ENCODE data around the gene SIGLEC1.

DNA sequence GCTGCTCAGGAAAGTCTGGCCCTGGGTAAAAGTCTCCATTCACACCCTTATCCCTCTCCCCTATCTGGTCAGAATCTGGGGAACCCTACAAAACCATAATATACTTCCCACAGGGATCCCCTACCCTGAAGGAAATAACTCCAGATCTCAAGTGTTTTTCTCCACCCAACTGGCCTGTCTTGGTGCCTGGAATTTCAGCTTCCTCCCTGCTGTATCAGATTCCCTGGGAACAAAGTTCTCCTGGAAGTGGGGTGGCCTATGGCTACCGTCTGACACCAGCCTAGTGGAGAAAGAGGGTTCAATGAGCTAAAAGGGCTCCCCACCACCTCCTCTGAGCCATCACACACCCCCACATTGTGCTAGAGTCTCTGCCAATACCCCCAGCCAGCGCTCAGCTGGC lies 35.1 kb upstream of the SIGLEC1 start:
- no peak for TF ChIP-seq GATA2 (IDR thresholded peaks at IDR 0.05; ENCODE audit: low read depth, low read length)
- no peak for TF ChIP-seq GATA3 (IDR thresholded peaks at IDR 0.05; ENCODE audit: low read depth, low read length)

All from SH-SY5Y (cell line).